ENCODE data around the gene DRG2.

DRG2 gene

DNA sequence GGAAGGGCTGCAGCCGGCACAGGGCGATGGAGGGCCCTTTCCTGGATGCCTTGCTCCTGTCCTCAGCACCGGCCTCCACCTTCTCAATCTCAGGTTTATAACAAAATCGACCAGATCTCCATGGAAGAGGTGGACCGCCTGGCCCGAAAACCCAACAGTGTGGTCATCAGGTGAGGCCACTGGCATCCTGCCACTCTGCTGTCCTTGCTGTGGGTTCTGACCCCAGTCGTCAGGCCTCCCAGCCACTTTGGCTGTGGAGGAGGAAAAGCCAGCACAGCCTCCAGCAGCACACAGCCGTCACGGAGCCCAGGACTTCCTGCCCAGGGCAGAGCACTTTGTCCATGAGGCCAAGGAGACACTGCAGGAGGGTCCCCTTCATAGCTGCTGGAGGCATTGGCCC lies 14.1 kb downstream of the DRG2 start:
- Histone ChIP-seq H3K9ac (no peak overlapping the region), H4K20me1 (ENCODE audit: insufficient read depth) (no peaks in the 10 kb centered on the region), H3K27me3 (ENCODE audit: insufficient read depth, low read depth) (no peaks in the 10 kb centered on the region), H3K4me2 (no peak overlapping the region), H3K4me3 (IDR thresholded peaks at IDR 0.05; ENCODE audit: insufficient read depth, low read depth, low read length) (no peak overlapping the region), H3K4me1 (ENCODE audit: low read depth, poor library complexity, severe bottlenecking) (no peaks in the 10 kb centered on the region), H2AFZ (ENCODE audit: low read depth) (no peak overlapping the region), H3K36me3 (ENCODE audit: insufficient read depth) (no peaks in the 10 kb centered on the region), H3K79me2 (ENCODE audit: insufficient read depth, low read depth) (no peaks in the 10 kb centered on the region), H3K27ac (no peak overlapping the region)
- TF ChIP-seq, protein P1, sequence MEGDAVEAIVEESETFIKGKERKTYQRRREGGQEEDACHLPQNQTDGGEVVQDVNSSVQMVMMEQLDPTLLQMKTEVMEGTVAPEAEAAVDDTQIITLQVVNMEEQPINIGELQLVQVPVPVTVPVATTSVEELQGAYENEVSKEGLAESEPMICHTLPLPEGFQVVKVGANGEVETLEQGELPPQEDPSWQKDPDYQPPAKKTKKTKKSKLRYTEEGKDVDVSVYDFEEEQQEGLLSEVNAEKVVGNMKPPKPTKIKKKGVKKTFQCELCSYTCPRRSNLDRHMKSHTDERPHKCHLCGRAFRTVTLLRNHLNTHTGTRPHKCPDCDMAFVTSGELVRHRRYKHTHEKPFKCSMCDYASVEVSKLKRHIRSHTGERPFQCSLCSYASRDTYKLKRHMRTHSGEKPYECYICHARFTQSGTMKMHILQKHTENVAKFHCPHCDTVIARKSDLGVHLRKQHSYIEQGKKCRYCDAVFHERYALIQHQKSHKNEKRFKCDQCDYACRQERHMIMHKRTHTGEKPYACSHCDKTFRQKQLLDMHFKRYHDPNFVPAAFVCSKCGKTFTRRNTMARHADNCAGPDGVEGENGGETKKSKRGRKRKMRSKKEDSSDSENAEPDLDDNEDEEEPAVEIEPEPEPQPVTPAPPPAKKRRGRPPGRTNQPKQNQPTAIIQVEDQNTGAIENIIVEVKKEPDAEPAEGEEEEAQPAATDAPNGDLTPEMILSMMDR (conservative IDR thresholded peaks at IDR 0.05; ENCODE audit: low read depth, low read length): no peak

DNA sequence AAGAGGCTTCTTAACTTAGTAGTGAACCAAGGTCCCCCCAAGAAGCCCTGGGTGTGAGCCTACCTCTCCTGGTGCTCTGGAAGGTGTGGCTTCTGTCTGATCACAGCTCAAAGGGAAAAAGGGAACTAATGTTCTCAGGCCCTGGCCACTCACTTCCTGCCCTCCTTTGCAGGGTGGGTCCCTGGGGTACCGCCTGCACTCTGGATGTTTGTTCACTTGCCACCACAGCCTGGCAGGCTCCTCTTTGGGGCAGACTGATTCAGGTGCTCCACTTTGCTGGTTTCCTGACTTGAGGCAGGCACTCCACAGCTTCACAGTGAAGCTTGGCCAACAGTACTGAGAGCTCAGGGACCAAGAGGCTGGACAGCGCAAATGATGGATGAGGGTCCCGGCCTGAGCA lies 14.9 kb downstream of the DRG2 start:
- H2AFZ ChIP-seq (ENCODE audit: low read depth): no peak overlapping the region
- no peaks in the 10 kb centered on the region for H4K20me1 ChIP-seq (ENCODE audit: insufficient read depth)
- no peak overlapping the region for H3K4me2 ChIP-seq
- no peaks in the 10 kb centered on the region for H3K27me3 ChIP-seq (ENCODE audit: insufficient read depth, low read depth)
- H3K27ac ChIP-seq: no peak overlapping the region
- no peaks in the 10 kb centered on the region for H3K36me3 ChIP-seq (ENCODE audit: insufficient read depth)
- H3K4me3 ChIP-seq (IDR thresholded peaks at IDR 0.05; ENCODE audit: insufficient read depth, low read depth, low read length): no peak overlapping the region
- H3K4me1 ChIP-seq (ENCODE audit: low read depth, poor library complexity, severe bottlenecking): no peaks in the 10 kb centered on the region
- TF ChIP-seq, protein P1 (conservative IDR thresholded peaks at IDR 0.05; ENCODE audit: low read depth, low read length): no peak
- no peak overlapping the region for H3K9ac ChIP-seq
- no peaks in the 10 kb centered on the region for H3K79me2 ChIP-seq (ENCODE audit: insufficient read depth, low read depth)

DNA sequence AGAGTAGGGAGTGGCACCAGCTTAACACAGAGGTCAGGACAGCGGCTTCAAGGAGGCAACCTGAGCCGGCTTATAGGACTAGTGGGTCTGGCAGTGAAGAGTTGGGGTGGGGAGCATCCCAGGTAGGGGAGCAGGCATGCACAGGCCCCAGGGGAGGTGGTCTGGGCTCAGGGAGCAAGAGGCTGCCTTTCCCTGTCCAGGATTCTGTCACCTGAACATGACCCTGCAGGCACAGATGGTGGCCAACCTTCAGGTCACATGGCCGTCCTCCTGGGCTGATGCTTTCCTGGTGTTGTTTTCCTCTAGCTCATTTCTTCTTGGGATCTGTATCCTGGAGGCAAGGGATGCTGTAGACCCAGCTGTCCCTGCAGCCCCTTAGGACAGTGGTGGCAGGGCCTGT lies 17.3 kb downstream of the DRG2 start:
- Histone ChIP-seq H3K27ac (no peak overlapping the region), H3K4me3 (IDR thresholded peaks at IDR 0.05; ENCODE audit: insufficient read depth, low read depth, low read length) (no peak overlapping the region), H3K27me3 (ENCODE audit: insufficient read depth, low read depth) (no peaks in the 10 kb centered on the region), H3K36me3 (ENCODE audit: insufficient read depth) (no peaks in the 10 kb centered on the region), H4K20me1 (ENCODE audit: insufficient read depth) (no peaks in the 10 kb centered on the region), H3K4me2 (no peak overlapping the region), H3K9ac (no peak overlapping the region), H2AFZ (ENCODE audit: low read depth) (no peak overlapping the region), H3K79me2 (ENCODE audit: insufficient read depth, low read depth) (no peaks in the 10 kb centered on the region), H3K4me1 (ENCODE audit: low read depth, poor library complexity, severe bottlenecking) (no peaks in the 10 kb centered on the region)
- TF ChIP-seq, protein P1 (conservative IDR thresholded peaks at IDR 0.05; ENCODE audit: low read depth, low read length): no peak

DNA sequence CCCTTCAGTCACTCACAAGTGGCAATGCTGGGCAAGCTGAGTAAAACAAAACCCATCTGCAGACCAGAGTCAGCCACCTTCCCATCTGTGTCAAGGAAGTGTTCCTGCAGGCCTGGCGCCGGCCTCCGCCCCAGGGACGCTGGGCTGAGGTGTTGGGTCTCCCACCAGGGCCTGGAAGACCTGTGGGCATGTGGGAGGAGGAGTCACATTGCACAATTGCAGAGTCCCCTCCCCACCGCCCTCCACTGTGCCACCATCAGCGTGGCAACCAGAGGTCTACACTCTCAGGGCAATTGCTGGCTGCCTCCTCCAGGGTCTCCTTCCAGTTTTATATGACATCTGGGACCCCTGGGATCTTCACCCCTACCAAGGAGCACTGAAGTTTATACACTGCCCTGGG lies 17.8 kb downstream of the DRG2 start:
- no peaks in the 10 kb centered on the region for H3K36me3 ChIP-seq (ENCODE audit: insufficient read depth)

More for the DNA sequence above, 17.8 kb downstream of the DRG2 start:
- Histone ChIP-seq H3K4me1 (ENCODE audit: low read depth, poor library complexity, severe bottlenecking) (no peaks in the 10 kb centered on the region), H3K27ac (no peak overlapping the region), H4K20me1 (ENCODE audit: insufficient read depth) (no peaks in the 10 kb centered on the region), H3K4me3 (IDR thresholded peaks at IDR 0.05; ENCODE audit: insufficient read depth, low read depth, low read length) (no peak overlapping the region), H3K9ac (no peak overlapping the region), H3K79me2 (ENCODE audit: insufficient read depth, low read depth) (no peaks in the 10 kb centered on the region), H3K4me2 (no peak overlapping the region), H3K27me3 (ENCODE audit: insufficient read depth, low read depth) (no peaks in the 10 kb centered on the region), H2AFZ (ENCODE audit: low read depth) (no peak overlapping the region)
- TF ChIP-seq, protein P1 (conservative IDR thresholded peaks at IDR 0.05; ENCODE audit: low read depth, low read length): no peak
